ENCODE results near the gene ERLEC1.

GRCh38 chr2:53863538-53864227, 76.8 kb downstream of the ERLEC1 start:
- TF ChIP-seq, protein P1, sequence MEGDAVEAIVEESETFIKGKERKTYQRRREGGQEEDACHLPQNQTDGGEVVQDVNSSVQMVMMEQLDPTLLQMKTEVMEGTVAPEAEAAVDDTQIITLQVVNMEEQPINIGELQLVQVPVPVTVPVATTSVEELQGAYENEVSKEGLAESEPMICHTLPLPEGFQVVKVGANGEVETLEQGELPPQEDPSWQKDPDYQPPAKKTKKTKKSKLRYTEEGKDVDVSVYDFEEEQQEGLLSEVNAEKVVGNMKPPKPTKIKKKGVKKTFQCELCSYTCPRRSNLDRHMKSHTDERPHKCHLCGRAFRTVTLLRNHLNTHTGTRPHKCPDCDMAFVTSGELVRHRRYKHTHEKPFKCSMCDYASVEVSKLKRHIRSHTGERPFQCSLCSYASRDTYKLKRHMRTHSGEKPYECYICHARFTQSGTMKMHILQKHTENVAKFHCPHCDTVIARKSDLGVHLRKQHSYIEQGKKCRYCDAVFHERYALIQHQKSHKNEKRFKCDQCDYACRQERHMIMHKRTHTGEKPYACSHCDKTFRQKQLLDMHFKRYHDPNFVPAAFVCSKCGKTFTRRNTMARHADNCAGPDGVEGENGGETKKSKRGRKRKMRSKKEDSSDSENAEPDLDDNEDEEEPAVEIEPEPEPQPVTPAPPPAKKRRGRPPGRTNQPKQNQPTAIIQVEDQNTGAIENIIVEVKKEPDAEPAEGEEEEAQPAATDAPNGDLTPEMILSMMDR (IDR thresholded peaks at IDR 0.05): no peak
- TF ChIP-seq POLR2A (IDR thresholded peaks at IDR 0.05): no peak

Measured in thyroid gland (tissue), 4 donors.